ENCODE measurements around the gene SAMD3.

The SAMD3 gene

GRCh38 chr6:130190701-130191690 lies 31.8 kb downstream of the SAMD3 start:
- Histone ChIP-seq H3K4me3 (no peak overlapping the region), H3K27ac (no peak overlapping the region)
- DNase-seq (ENCODE audit: low spot score) = no peak
- TF ChIP-seq CTCF (IDR thresholded peaks at IDR 0.05) = no peak

- no peak for DNase-seq (ENCODE audit: low spot score)
- no peak overlapping the region for H3K27ac ChIP-seq
- TF ChIP-seq CTCF (IDR thresholded peaks at IDR 0.05) = no peak
- no peak overlapping the region for H3K4me3 ChIP-seq
Measured at GRCh38 chr6:130189531-130190397, 33.0 kb downstream of the SAMD3 start.

- no peak for TF ChIP-seq CTCF (IDR thresholded peaks at IDR 0.05)
- no peak for DNase-seq (ENCODE audit: low spot score)
- Histone ChIP-seq H3K4me3 (no peak overlapping the region), H3K27ac (no peak overlapping the region)
Measured at GRCh38 chr6:130188207-130188899, 34.4 kb downstream of the SAMD3 start.

GRCh38 chr6:130187335-130188206 lies 35.2 kb downstream of the SAMD3 start:
- TF ChIP-seq CTCF (IDR thresholded peaks at IDR 0.05) = no peak
- Histone ChIP-seq H3K27ac (no peak overlapping the region), H3K4me3 (no peak overlapping the region)
- no peak for DNase-seq (ENCODE audit: low spot score)

- Histone ChIP-seq H3K27ac (no peak overlapping the region), H3K4me3 (no peak overlapping the region)
- TF ChIP-seq CTCF (IDR thresholded peaks at IDR 0.05) = no peak
- DNase-seq (ENCODE audit: low spot score) = no peak
Measured at GRCh38 chr6:130185658-130186057, 37.1 kb downstream of the SAMD3 start.
